Kidney tubule cell (primary cell): Measurements from ENCODE around the gene ANO2.
"Not testable (repeated sequence)": the region's sequence is repeated elsewhere in the genome, so short reads cannot be mapped to it uniquely, and the experiment has no call there.

Source experiments
- DNase-seq: peaks from one replicate; pipeline ENCODE4 v3.0.0-alpha.2; 2018; ENCODE audit warnings: low spot score

ANO2 gene

DNA sequence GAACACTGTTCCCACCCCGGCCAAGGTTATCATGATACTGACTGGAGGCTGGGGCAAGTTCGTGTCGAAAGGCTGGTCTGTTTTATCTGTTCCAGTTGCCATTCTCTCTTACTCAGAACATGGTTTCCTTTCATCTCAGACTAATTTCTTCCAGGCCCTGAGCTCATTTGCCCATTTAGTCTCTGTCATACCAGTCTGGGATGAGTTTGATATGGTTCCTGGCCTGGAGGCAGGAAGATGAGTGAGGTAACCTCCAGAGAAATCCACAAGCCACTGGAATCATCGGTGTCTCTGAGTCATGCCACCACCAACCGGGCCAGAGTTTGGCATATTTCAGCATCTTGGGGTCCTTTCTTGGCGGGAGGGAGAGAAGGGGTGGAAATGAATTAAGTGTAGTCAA is 398.4 kb downstream of the ANO2 start:
- peak; percentile 38 for DNase-seq

DNA sequence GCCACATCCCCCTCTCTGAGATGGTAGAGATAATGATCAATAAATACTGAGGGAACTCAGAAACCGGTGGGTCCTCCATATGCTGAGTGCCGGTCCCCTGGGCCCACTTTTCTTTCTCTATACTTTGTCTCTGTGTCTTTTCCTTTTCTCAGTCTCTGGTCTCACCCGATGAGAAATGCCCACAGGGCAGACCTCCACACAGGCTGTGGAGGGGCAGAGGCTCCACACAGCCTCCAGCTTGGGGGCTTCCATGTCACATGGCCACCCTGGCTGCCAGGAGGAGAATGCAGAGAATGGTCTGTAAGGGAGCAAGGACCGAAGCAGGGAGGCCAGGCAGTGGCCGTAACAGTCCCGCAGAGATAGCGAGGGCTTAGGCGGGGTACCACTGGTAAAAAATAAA is 407.3 kb downstream of the ANO2 start:
- no peak for DNase-seq

DNA sequence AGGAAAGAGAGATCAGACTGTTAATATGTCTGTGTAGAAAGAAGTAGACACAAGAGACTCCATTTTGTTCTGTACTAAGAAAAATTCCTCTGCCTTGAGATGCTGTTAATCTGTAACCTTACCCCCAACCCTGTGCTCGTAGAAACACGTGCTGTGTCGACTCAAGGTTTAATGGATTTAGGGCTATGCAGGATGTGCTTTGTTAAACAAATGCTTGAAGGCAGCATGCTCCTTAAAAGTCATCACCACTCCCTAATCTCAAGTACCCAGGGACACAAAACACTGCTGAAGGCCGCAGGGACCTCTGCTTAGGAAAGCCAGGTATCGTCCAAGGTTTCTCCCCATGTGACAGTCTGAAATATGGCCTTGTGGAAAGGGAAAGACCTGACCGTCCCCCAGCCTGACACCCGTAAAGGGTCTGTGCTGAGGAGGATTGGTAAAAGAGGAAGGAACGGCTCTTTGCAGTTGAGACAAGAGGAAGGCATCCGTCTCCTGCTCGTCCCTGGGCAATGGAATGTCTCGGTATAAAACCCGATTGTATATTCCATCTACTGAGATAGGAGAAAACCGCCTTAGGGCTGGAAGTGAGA is 407.9 kb downstream of the ANO2 start:
- not testable (repeated sequence) for DNase-seq

DNA sequence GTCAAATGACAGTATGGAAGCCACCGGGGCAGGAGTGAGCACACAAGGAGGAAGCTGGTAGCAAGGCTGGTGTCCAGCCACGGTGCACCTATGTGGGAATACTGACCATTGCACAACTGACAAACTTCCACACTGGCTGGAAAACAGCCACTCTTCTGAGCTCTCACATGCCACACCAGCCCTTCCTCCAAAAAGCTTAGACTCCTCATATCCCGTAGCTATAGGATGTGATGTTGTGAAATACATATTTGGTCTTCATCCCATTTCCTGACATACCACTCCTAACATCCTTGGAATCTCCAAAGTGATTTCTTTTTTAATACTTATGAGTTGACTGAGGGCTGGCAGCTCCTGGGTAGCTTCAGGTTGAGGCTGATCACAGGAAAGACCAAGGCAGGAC is 409.5 kb downstream of the ANO2 start:
- DNase-seq = no peak

DNA sequence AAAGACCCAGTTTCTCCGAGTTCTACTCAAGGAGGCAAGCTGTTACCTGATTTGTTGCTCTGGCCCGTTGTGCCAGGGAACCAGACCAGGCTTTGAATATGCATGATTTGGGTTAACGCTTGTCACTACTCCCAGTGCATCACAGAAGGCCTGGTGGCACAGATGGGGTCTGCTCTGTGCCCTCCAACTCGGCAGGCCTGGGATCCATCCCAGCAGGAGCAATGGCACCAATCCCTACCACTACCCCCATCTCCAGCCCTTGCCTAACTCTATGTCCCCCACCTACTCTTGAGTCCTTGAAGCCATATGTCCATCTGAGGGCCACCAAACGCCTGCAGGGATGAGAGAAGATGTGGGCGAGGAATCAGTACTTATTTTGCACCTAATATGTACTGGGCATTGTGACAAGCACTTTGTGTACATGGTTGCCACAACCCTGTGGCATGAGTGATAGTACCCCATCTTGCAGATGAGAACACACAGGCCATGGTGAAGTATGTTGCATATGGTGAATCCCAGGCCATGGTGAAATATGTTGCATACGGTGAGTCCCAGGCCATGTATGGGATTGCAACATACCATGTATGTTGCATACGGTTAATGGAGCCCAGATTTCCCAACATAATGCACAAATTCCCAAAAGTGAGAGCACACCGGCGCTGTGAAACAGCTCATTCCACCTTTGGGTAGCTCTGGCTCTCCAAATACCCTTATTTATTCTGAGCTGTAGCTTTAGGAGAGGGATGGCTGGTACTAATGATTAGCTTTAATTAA is 410.4 kb downstream of the ANO2 start:
- no peak for DNase-seq

DNA sequence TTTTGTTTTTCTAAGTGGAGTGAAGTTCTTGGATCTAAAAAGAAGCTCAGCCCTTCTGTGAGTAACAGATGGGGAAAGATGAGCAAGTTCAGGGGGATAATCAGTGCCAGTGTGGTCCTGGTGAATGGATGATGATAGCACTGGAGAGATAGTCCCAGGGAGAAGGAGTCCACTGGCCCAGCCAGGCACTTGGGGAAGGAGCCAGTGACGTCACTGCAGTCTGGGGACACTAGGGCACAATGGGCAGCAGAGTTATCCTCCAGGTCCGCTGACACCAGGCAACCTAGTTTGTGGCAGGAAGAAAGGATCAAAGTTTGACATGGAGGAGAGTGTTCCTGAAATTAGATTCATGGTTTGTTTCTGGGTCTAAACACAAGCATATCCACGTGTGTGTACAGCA is 411.7 kb downstream of the ANO2 start:
- DNase-seq = no peak

DNA sequence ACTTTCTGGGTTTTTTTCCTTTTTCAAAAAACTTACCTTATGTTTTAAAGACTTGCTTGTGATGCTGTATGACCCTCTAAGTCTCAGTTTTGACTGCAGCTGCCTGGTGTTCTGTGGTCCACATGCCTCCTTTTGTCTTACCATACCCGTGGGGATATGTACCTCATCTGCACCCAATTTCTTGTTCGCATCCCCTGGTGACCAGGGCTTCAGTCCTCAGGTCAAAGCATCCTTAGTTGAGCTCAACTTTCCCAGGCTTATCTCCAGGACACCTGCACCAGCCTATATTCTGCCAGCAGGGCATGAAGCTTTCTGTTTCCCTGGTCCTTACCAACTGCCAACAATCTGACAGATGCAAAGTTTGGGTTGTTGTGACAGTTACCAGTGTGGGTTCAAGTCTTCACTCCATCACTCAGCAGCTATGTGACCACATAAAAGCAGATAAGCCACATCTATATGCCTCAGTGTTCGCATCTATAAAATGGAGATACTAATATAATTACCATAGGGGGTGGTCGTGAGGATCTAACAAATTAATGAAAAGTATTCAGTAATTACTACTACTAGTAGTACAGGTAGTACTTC is 419.2 kb downstream of the ANO2 start:
- no peak for DNase-seq

DNA sequence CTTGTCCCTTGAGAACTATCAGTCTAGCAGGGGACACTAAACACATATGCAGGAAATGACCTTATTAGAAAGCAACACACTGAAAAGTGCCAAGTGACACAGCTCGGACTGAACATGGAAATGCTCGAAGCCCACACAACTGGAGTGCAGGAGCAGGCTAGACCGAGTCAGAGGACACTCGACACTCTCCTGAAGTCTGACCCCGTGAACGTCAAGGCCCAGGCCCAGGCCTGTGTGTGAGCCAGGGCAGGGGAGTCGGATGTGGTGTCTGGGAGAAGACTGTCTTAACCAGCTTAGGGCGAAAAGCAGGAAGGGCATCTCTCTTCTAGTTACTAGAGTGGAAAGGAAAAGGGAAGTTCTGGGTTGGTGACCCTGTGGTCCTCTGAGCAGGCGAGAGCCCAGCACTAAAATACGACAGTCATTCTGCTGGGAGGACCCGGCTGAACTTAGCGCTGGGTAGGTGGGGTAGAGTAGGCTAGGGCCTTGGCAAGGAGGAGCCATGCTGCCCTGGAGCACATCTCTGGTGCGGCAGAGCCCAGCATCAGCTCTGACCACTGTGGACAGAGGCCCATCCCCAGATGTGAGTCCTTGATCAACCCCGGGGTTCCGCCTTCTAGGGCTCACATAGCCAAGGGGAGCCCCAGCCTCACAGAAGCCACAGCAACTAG is 420.2 kb downstream of the ANO2 start:
- DNase-seq = no peak

DNA sequence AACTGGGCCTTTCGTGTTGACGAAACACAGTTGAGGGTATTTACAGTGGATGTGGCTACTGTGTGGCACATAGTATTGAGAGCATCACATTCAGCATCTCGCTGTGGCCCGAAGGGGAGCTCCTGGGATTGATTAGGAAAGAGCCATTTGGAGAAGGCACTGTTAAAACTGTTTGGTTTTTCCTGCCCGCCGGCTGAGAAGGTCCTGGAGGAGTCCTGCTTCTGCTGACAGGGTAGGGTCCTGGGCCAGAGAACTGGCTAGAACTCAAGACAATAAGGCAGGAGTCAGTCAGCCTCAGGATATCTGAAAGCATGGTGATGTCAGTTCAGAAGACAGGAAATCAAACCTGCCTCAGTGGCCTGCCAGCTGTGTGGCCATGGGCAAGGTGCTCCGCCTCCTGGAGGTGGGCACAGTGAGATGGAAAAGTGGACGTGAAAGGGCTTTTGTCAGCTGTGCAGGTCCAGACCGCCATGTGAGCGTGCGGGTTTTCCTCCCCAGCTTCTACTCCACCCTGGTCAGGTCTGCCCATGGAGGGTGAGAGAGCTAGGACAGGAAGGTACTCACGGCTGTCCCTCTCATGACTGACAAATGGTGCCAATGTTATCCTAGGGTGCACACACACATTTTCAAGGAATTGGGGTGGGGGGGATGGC is 420.8 kb downstream of the ANO2 start:
- no peak for DNase-seq

DNA sequence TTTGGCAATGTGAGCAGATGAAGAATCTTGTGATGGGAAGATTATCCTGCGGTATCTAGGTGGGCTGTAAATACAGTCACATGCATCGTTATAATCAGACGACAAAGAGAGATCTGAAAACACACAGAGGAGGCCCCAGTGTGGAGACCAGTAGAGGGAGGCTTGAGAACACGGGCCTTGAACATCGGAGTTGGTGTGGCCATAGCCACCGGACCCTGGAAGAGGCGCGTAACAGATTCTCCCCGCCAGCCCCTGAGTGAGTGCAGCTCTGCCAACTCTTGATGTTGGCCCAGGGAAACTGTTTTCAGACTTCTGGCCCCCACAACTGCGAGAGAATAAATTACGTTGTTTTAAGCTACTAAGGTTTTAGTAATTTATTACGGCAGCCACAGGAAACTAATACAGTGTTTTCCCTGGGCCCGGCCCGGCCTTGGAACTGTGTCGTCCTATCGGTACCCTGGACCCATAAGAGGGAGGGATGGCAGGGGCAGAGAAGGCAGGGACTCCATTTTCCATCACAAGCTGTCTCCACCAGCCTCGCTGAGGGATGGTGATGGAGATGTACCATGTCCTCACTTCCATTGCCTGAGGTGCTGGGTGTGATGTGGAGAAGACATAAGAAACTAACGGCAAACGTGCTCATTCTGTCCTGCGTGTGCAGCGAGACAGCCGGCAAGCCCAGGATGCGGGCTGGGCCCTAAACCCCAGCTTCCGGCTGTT is 421.5 kb downstream of the ANO2 start:
- DNase-seq = no peak

DNA sequence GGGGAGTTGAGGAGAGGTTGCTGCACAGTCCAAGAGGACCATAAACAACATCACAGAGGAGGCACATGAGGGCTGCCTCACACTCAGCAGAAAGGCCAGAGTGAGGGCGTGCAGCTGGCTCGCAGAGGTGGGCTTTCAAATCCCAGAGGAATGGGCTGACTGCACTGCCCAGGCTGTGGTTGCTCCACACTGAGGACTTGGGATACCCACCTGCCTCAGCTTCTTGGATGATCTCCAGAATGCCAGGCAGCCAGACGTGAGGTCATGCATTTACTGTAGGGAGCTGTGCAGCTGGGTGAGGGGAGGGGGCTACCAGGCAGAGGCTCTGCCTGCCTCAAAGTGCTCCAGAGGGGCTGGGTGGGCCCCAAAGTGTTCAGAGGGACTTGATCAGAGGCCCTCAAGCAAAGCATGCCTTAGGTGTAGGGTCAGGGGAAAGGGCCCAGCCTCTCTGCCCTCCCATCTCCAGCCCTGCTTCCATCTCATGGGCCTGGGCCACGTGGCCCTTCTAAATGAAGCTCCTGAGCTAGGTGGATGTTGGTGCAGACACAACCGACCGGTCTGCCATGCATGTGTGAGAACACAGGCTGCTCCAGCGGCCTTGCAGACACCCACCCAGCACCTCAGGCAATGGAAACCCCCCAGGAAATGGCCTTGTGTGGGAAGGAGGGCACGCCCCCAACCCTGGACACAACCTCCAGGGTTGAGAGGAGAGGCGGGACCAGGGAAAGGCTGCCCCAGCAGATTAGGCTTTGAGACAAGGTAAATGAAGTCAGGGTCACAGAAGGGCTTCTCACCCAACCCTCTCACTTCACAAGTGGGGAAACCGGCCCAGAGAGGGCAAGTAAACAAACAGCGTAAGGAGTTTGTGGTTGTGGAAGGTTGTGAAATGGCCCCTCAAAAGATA is 422.4 kb downstream of the ANO2 start:
- no peak for DNase-seq

DNA sequence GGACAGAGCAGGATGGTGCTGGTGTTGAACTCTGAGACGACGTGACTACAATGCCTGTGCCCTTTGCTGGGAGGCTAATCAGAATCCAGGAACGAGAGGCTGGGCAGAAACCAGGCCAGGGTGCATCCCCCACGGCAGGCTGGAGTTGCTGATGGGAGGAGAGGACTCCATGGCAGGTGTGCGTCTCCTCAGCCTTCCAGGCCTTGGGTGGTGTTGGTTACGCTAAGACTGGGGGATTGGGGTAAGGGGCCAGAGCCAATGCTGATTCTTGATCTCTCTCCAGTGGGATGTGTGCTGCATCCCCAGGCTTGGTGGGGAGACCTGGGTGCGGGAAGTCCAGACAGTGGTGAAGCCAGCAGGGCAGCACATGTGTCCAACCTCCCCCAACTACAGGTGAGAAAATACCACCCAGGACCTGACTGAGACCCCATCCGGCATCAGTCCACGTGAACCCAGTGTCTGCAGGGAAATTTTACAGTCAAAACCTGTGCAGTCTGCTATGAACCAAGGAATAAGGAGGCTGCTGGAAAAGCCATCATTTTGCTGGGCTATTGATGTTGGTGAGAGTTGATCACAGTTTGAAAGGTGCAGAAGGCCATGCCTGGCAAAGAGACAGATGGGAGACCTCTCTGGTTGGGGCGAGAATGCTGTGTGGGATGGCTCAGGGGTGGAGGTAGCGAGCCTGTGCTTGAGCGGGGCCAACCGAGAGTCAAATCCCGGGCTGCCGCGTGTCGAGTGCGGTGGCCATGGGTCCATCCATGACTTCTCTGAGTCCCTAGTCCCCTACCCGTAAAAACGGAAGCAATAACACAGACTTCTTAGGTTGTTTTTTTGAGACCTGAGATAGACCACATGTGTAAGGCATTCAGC is 423.4 kb downstream of the ANO2 start:
- no peak for DNase-seq

DNA sequence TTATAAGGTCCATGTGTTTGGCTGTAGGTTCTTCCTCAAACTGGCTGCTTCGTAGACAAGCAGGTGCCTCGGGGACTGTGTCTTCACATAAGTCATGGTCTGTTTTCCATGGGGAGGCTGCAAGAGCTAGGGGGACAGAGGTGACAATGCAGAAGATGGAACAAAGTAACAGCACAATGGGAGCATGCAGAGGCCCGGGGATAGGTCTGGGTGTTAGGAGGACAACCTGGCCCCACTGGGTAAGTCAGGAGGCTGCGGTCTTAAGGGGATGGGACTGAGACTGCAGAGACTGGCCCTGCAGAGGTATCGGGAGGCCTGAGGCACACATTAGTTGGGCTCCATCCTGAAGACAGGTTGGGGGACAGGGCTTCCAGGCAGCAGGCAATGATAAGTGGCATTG is 424.2 kb downstream of the ANO2 start:
- DNase-seq = no peak

DNA sequence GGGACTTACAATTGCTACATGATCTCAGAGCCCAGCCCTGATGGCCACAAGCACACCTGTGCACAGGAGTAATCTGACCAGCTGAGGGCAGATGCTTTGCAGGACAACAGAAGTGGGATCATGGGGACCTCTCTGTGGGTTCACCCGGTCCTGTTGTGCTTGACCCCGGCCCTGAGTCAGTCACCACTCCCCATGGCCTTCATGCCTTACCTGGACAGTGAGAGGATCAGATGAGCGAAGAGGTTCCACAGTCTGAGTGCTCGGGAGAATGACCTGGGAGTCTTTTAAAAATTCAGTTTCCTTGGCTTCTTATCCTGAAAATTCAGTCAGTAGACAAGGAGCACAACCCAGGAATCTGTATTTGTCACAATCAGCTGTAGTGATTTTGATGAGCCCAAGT is 425.0 kb downstream of the ANO2 start:
- DNase-seq = no peak

DNA sequence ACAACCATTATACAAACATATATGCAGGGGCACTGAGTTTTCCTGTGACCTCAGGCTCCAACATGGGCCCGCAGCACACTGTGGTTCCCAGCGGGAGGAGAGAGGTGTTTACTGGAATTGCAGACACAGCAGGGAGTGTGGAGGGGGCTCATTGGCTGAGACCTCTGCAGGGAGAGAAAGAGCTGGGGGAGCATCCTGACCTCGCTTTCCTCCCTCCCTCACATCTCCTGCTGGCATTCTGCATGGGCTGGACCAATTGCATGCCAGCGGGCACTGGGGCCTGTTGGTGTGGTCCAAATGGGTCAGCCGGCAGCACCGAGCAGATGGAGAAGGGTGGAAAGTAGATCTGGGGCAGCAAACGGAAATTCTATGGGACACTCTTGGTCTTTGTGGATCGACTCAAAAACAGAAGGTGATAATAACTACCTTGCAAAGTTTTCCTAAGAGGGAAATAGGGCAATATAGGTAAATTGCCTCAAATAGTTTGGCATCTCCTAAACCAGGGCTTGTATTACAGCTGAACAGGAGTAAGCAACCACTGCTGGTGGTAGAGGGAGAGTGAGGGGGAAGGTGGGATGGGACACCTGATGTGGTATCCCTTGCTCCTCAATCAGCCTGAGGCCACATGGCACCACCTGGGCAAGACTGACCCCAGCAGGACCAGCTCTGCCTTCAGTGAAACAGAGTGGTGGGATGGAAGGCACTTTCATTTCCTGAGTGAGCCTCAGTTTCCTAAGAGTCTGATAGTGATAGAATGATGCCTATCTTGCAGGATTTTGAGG is 426.3 kb downstream of the ANO2 start:
- no peak for DNase-seq

DNA sequence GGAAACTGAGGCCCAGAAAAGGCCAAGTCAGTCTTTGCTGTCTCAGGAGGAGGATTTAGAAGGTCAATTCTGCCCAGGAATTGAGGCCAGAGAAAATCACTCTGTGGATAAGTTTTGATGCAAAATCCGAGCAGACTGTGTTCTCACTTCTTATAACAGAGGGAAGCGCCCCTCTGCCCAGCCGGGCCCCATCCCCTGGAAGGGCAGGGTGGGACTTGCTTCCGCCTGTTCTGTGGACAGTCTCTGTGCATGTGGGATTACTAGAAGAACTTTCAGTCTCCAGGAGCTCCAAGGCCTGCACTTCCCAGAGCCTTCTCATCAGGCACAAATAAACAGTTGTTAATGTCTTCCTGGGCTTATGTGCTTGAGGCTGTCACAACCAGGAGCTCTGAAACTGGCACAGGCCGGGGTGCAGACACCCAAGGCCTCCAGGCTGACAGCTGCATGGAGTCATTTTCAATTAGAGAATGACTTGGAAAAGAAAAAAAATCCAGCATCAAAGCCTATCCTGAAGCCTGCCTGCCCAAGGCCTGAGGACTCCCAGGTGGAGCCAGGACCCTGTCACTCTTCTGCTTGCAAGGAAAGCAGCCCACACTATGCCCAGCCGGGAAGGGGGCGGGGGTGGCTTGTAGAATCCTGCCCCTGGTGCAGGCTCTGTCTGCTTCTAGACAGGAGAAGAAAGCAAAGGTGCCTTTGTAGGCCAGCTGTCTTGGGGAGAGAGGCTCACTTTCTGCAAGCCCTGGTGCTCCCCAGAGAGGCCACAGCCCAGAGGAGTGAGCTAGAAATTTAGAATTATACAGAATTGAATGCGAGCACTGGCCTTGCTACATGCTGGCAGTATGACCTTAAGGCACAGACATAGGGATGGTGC is 428.5 kb downstream of the ANO2 start:
- DNase-seq = no peak

DNA sequence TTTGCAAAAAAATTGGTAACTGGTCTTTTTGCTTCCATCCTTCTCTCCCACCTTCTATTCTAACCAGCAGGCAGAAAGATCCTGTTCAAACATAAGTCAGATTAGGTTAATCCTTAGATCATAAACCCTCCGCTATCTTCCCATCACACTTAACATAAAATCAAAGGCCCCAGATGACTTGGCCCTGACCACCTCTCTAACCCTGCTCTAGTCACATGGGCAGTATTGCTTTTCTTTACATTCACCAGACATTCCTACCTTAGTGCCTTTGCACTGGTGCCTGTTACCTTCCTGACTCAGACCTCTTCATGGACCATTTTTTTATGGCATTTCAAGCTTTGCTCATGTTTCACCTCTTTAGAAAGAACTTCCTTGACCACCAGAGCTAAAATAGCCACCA is 429.6 kb downstream of the ANO2 start:
- no peak for DNase-seq

DNA sequence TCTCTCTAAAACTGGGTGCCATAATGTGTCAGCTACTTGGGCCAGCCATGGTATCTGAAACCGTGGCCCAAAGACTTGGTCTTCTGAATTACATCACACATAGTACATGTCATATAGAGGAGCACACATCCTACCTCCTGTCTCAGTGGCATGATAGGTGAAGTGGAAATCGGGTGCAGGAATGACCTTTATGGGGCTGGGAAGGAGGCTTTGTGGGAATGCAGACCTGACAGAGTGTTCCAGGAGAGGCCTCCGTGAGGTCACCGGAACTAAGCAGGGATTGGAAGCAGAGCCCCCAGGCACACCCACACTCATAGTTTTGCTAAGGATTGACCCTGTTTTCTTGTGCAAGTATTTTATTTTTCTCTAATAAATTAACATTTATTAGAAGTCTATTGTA is 430.5 kb downstream of the ANO2 start:
- no peak for DNase-seq
